Activated CD4-positive, alpha-beta T cell treated with anti-CD3 and anti-CD28 coated beads, Interleukin-2, amount 50 U/mL, for 4 hours (primary cell): ENCODE results near the gene NEK6.

Experiments used
- DNase-seq, 2 experiments: peaks; one replicate each; pipeline ENCODE4 v3.0.0-alpha.2; 2020

The NEK6 gene

GRCh38 chr9:124359426-124359825, 101.7 kb downstream of the NEK6 start:
- no peak for DNase-seq

- DNase-seq, result no peak
These were observed 102.3 kb downstream of the NEK6 start for GRCh38 chr9:124359855-124360678.

- no peak for DNase-seq
These were observed 103.4 kb downstream of the NEK6 start for GRCh38 chr9:124361128-124361527.

GRCh38 chr9:124363326-124364096, 105.8 kb downstream of the NEK6 start:
- DNase-seq, result no peak

GRCh38 chr9:124364141-124364540, 106.4 kb downstream of the NEK6 start:
- DNase-seq, result no peak

GRCh38 chr9:124365036-124365435, 107.3 kb downstream of the NEK6 start:
- no peak for DNase-seq

- DNase-seq, result no peak
These were observed 108.9 kb downstream of the NEK6 start for GRCh38 chr9:124366476-124367220.

- no peak for DNase-seq
These were observed 110.9 kb downstream of the NEK6 start for GRCh38 chr9:124368692-124369091.

- no peak for DNase-seq
These were observed 111.6 kb downstream of the NEK6 start for GRCh38 chr9:124369231-124369797.

- DNase-seq, result no peak
These were observed 113.3 kb downstream of the NEK6 start for GRCh38 chr9:124370896-124371582.

GRCh38 chr9:124372038-124372437, 114.3 kb downstream of the NEK6 start:
- no peak for DNase-seq

GRCh38 chr9:124373386-124373785, 115.6 kb downstream of the NEK6 start:
- DNase-seq, result no peak

- no peak for DNase-seq
These were observed 116.1 kb downstream of the NEK6 start for GRCh38 chr9:124373851-124374250.

GRCh38 chr9:124375726-124376125, 118.0 kb downstream of the NEK6 start:
- no peak for DNase-seq

GRCh38 chr9:124376329-124376728, 118.6 kb downstream of the NEK6 start:
- DNase-seq, result no peak

GRCh38 chr9:124377551-124378406, 120.0 kb downstream of the NEK6 start:
- no peak for DNase-seq

- DNase-seq, result no peak
These were observed 123.6 kb downstream of the NEK6 start for GRCh38 chr9:124381170-124381945.

GRCh38 chr9:124384210-124384609, 126.5 kb downstream of the NEK6 start:
- no peak for DNase-seq

- DNase-seq, result no peak
These were observed 127.1 kb downstream of the NEK6 start for GRCh38 chr9:124384846-124385245.

GRCh38 chr9:124385623-124386022, 127.9 kb downstream of the NEK6 start:
- DNase-seq, result no peak

GRCh38 chr9:124386201-124386600, 128.5 kb downstream of the NEK6 start:
- DNase-seq, result no peak
